Astrocyte of the spinal cord (primary cell): ENCODE data around the gene ADGRE3.

Experiments used
- DNase-seq: peaks from one replicate; pipeline ENCODE4 v3.0.0; 2011; ENCODE audit warnings: low read depth, low spot score
- H3K4me3 ChIP-seq: 2 replicates; pipeline ENCODE4 v1.5.1; 2011; ENCODE audit warnings: low read depth, mild to moderate bottlenecking, low read length, moderate library complexity
- CTCF ChIP-seq: IDR thresholded peaks from 2 replicates; pipeline ENCODE4 v1.5.1; 2012; ENCODE audit warnings: low read depth, mild to moderate bottlenecking, low read length, inconsistent platforms
- in situ Hi-C: cut with HindIII; loops from 2 replicates; pipeline ENCODE4 v1.10.0; 2017; ENCODE audit warnings: low sequenced_read_pairs

The ADGRE3 gene

GRCh38 chr19:14582894-14583340 lies 91.7 kb downstream of the ADGRE3 start, which contains the start of gene CLEC17A:
CLEC17A (plus strand) TSS chr19:14583084; CDS start chr19:14583161, 77 bp downstream.
- no peak for DNase-seq
- TF ChIP-seq CTCF: no peak
- H3K4me3 ChIP-seq: no peak within 1 kb of the TSS
- in situ Hi-C loops: no loop called here

DNA sequence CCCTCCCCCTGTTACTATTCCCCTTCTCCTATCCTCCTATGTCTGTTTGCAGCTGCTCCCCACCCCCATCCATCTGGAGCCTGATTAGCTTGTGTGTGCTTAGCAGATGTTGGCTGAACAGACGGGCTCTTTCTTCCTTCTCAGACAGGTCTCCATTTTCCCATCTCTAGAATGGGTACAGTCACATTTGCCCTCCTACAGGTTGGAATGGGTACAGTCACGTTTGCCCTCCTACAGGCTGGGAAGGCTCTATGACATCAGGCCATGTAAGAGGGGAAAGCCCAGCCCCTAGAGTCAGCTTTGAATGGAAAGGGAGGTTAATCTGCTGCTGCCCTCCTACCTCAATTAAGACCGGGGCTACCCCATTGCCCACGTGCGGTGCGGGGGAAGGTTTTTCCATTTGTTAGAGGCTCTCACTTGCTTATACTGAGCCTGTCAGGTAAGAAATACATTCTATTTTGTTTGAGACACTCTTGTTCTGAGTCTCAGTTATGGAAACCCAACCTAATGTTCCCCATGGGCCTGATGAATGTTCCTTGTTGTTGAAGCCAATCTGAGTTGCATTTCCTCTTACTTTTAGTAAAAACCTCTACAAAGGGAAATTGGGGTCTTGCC lies 93.9 kb downstream of the ADGRE3 start:
- in situ Hi-C loops: no loop called here
- no peak overlapping the region for H3K4me3 ChIP-seq
- TF ChIP-seq CTCF: no peak
- no peak for DNase-seq

DNA sequence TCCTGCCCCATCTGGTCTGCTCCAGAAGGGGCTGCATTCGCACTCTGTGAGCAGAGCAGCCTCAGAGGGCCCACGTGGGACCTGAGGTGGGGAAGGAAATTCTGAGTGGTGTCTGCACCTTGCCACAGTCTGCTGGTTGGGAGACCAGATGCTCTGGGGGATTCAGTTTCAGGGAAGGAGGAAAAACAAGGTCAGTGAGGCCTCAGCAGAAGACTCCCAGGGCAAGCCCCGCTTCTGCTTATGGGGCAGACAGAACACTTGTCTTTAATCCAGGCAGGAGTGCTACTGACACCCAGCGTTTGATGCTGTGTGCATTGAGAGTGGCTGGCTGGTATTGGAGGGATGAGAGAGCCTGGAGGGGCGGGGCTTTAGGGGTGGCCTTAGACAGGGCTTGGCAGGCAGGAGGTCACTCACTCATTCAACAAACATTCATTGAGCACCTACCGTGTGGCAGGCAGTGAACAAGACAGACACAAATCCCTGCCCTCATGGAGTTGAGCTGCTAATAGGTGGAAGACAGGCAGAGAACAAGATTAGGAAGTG lies 96.7 kb downstream of the ADGRE3 start:
- DNase-seq: no peak
- no peak for TF ChIP-seq CTCF
- in situ Hi-C loops: no loop called here
- no peak overlapping the region for H3K4me3 ChIP-seq

DNA sequence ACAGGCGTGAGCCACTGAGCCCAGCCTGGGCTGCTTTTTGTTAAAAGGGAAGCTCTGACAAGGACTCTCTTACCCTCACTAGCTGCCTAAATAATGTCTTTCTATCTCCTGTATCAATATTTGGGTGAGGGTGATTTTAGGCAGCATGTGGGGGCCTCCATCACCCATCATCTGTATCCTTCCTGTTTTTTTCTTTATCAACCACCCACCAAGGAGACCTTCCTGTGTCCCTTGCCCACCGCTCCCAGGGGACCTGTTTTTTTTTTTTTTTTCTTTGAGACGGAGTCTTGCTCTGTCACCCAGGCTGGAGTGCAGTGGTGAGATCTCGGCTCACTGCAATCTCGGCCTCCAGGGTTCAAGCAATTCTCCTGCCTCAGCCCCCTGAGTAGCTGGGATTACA lies 97.4 kb downstream of the ADGRE3 start:
- H3K4me3 ChIP-seq: no peak overlapping the region
- TF ChIP-seq CTCF: no peak
- DNase-seq: no peak
- in situ Hi-C loops: no loop called here

DNA sequence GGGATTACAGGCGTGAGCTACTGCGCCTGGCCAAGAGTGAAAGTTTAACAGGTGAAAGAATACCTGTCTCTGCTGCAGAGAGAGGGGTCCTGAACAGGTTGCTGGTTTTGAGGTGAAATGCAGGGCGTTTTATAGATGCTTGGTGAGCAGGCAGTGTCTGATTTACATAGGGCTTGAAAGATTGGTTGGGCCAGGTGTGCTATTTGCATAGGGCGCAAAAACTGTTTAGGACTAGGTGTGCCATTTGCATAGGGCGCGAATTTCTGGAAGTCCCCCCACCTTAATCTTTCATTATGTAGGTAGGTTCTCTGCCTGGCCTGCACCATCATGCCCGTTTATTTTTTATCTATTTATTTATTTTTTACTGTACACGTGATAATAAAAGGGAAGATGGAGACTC lies 98.3 kb downstream of the ADGRE3 start:
- in situ Hi-C loops: no loop called here
- no peak for TF ChIP-seq CTCF

GRCh38 chr19:14575428-14575980 lies 99.1 kb downstream of the ADGRE3 start:
- in situ Hi-C loops: no loop called here
- no peak for DNase-seq
- TF ChIP-seq CTCF: no peak
- H3K4me3 ChIP-seq: no peak overlapping the region

More for the DNA sequence above, 98.3 kb downstream of the ADGRE3 start:
- DNase-seq: no peak
- H3K4me3 ChIP-seq: no peak overlapping the region
